DOHH2 (cell line): Measurements from ENCODE around the gene SEC14L3.

Experiments
- H3F3A ChIP-seq: fragments of 200-600 bp; sonication (generic), shearing (Covaris generic); 2 replicates; pipeline ENCODE4 v1.6.0; 2016; ENCODE audit warnings: antibody characterized with exemption, mild to moderate bottlenecking; ENCODE audit not compliant: control insufficient read depth, insufficient read depth
- H3K27ac ChIP-seq: fragments of 200-600 bp; sonication (generic); 2 replicates; pipeline ENCODE4 v1.5.1; 2014; ENCODE audit warnings: low read depth, mild to moderate bottlenecking, low read length, moderate library complexity
- H3K27me3 ChIP-seq: fragments of 200-600 bp; sonication (generic); 2 replicates; pipeline ENCODE4 v1.6.1; 2014; ENCODE audit warnings: mild to moderate bottlenecking, low read length, mixed read lengths; ENCODE audit not compliant: control insufficient read depth
- H3K36me3 ChIP-seq: fragments of 200-600 bp; sonication (generic); 2 replicates; pipeline ENCODE4 v1.6.1; 2014; ENCODE audit warnings: mild to moderate bottlenecking, low read length, moderate library complexity, mixed read lengths; ENCODE audit not compliant: control insufficient read depth
- H3K4me1 ChIP-seq: fragments of 200-600 bp; sonication (generic); 2 replicates; pipeline ENCODE4 v1.6.1; 2014; ENCODE audit warnings: mild to moderate bottlenecking, low read length, mixed read lengths; ENCODE audit not compliant: control insufficient read depth
- H3K4me2 ChIP-seq: fragments of 200-600 bp; sonication (generic); 2 replicates; pipeline ENCODE4 v1.6.0; 2014; ENCODE audit warnings: mild to moderate bottlenecking, low read length, moderate library complexity
- H3K4me3 ChIP-seq: fragments of 200-600 bp; sonication (generic); 2 replicates; pipeline ENCODE4 v1.5.1; 2014; ENCODE audit warnings: mild to moderate bottlenecking, low read length, mixed read lengths
- H3K79me2 ChIP-seq: fragments of 200-600 bp; sonication (generic); 2 replicates; pipeline ENCODE4 v1.6.1; 2014; ENCODE audit warnings: mild to moderate bottlenecking, low read length, mixed read lengths; ENCODE audit not compliant: control insufficient read depth
- H3K9me2 ChIP-seq: fragments of 200-600 bp; sonication (generic); replicated peaks from 2 replicates; pipeline ENCODE4 v1.6.1; 2014; ENCODE audit warnings: mild to moderate bottlenecking, low read length, mixed read lengths; ENCODE audit not compliant: control insufficient read depth
- H3K9me3 ChIP-seq: fragments of 200-600 bp; sonication (generic); 2 replicates; pipeline ENCODE4 v1.6.1; 2014; ENCODE audit warnings: antibody characterized with exemption, low read length, mixed read lengths; ENCODE audit not compliant: control insufficient read depth, insufficient read depth
- H4K20me1 ChIP-seq: fragments of 200-600 bp; sonication (generic); 2 replicates; pipeline ENCODE4 v1.6.0; 2014; ENCODE audit warnings: low read depth, mild to moderate bottlenecking, antibody characterized with exemption, low read length, moderate library complexity; ENCODE audit not compliant: control insufficient read depth, insufficient read depth
- EZH2phosphoT487 ChIP-seq: fragments of 200-600 bp; sonication (generic); IDR thresholded peaks from 2 replicates; pipeline ENCODE4 v1.6.1; 2017; ENCODE audit warnings: borderline replicate concordance, mild to moderate bottlenecking, antibody characterized with exemption, low read length, moderate library complexity, mixed read lengths
- TF ChIP-seq, protein P1 (sequence below): fragments of 200-600 bp; sonication (generic); IDR thresholded peaks from one replicate; pipeline ENCODE4 v1.5.1; 2014; ENCODE audit warnings: antibody characterized with exemption, mild to moderate bottlenecking, low read depth, low read length; ENCODE audit not compliant: poor library complexity, severe bottlenecking

The SEC14L3 gene

DNA sequence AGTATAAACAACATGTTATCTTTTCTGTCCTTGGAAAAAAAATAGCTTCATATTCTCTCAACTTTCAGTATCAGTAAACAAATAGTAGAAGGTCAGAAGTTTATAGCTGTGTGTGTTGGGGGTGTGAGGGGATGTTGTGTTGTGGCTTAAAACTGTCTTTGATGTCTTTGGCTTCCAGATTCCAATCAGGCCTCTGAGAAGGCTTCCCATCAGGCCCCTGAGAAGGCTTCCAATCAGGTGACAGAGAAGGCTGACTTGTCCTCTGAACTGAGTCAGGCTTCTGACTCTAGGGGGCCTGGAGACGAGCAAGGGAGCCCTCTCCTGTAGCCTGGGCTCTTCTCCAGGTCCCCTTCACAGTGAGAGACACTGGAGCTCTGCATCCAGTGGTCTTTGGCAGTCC is 37.0 kb downstream of the SEC14L3 start:
- H3K79me2 ChIP-seq, result no peaks in the 10 kb centered on the region
- peak overlapping the region; percentile 78 for H3K4me3 ChIP-seq
- H3K36me3 ChIP-seq, result peaks cover 15% of the 10 kb centered on the region
- H3K27me3 ChIP-seq, result no peaks in the 10 kb centered on the region
- H3K27ac ChIP-seq, result peak overlapping the region; percentile 68
- peaks cover 14% of the 10 kb centered on the region for H3F3A ChIP-seq
- H4K20me1 ChIP-seq, result no peaks in the 10 kb centered on the region
- no peak for TF ChIP-seq EZH2phosphoT487
- TF ChIP-seq, protein P1, sequence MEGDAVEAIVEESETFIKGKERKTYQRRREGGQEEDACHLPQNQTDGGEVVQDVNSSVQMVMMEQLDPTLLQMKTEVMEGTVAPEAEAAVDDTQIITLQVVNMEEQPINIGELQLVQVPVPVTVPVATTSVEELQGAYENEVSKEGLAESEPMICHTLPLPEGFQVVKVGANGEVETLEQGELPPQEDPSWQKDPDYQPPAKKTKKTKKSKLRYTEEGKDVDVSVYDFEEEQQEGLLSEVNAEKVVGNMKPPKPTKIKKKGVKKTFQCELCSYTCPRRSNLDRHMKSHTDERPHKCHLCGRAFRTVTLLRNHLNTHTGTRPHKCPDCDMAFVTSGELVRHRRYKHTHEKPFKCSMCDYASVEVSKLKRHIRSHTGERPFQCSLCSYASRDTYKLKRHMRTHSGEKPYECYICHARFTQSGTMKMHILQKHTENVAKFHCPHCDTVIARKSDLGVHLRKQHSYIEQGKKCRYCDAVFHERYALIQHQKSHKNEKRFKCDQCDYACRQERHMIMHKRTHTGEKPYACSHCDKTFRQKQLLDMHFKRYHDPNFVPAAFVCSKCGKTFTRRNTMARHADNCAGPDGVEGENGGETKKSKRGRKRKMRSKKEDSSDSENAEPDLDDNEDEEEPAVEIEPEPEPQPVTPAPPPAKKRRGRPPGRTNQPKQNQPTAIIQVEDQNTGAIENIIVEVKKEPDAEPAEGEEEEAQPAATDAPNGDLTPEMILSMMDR, result no peak
- H3K4me2 ChIP-seq, result peak overlapping the region; percentile 91
- peaks cover 4% of the 10 kb centered on the region; the same call in 1 of the 2 replicates for H3K9me3 ChIP-seq
- H3K4me1 ChIP-seq, result peaks cover 25% of the 10 kb centered on the region
- no peaks in the 10 kb centered on the region for H3K9me2 ChIP-seq

DNA sequence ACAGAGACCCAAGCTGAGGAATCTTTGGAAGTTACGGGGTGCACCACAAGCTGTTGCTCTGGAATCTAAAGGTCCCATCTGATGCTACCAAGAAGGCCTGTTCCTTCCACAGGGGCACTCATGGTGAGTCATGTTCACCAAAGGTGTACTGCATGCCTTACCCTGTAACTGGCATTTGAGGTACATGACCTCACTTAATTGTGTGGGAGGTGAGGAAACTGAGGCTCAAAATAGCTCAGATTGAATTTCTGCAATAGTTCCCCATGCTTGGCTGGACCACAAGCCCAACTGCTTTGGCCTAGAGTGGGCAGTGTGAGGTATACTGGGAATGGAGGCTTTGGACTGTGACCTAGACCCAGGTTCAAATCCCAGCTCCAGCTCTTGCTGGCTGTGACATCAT is 38.0 kb downstream of the SEC14L3 start:
- Histone ChIP-seq H3K79me2 (no peaks in the 10 kb centered on the region), H3K9me2 (no peaks in the 10 kb centered on the region), H3K27me3 (no peaks in the 10 kb centered on the region), H3K9me3 (peaks cover 4% of the 10 kb centered on the region; the same call in 1 of the 2 replicates), H3K4me3 (no peak overlapping the region), H3K4me1 (peaks cover 25% of the 10 kb centered on the region), H3K27ac (no peak overlapping the region), H4K20me1 (no peaks in the 10 kb centered on the region), H3F3A (peaks cover 14% of the 10 kb centered on the region), H3K36me3 (peaks cover 25% of the 10 kb centered on the region), H3K4me2 (no peak overlapping the region)
- TF ChIP-seq, protein P1, result no peak
- no peak for TF ChIP-seq EZH2phosphoT487

DNA sequence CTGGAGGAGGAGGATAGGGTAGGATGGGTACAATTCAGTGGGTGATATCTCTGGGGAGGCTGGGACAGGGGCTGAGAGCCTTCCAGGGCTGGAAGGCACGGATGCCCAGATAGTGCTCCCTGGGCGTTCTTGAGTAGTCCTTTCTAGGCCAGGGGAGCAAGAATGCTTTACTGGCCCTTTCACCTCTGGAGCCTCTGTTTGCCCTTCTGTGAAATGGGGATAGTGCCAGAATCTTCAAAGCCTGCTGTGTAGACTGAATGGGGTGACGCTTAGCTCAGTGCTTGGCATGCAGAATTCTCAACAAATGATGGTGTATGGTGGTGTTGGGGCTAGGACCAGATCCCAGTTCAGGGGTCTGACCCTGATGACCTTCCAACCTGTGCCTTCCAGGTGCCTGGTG is 38.6 kb downstream of the SEC14L3 start:
- H3K79me2 ChIP-seq, result no peaks in the 10 kb centered on the region
- H3K9me2 ChIP-seq, result no peaks in the 10 kb centered on the region
- no peak overlapping the region for H3K4me3 ChIP-seq
- peaks cover 14% of the 10 kb centered on the region for H3F3A ChIP-seq
- H3K27ac ChIP-seq, result no peak overlapping the region
- H3K4me1 ChIP-seq, result peaks cover 25% of the 10 kb centered on the region
- H3K27me3 ChIP-seq, result no peaks in the 10 kb centered on the region
- no peaks in the 10 kb centered on the region for H4K20me1 ChIP-seq
- no peak for TF ChIP-seq EZH2phosphoT487
- TF ChIP-seq, protein P1, result no peak
- peaks cover 31% of the 10 kb centered on the region for H3K36me3 ChIP-seq
- H3K9me3 ChIP-seq, result peaks cover 4% of the 10 kb centered on the region; the same call in 1 of the 2 replicates
- H3K4me2 ChIP-seq, result no peak overlapping the region
